HG02885 (cell line): ENCODE measurements around the gene LTBP1.
"Not testable (repeated sequence)": the region's sequence is repeated elsewhere in the genome, so short reads cannot be mapped to it uniquely, and the experiment has no call there.

Source experiments
- ATAC-seq: cut with Tn5 transposase; IDR thresholded peaks from one replicate; pipeline ENCODE4 v1.9.1; 2021; ENCODE audit warnings: mild to moderate bottlenecking; ENCODE audit not compliant: unreplicated experiment, poor library complexity

Gene LTBP1

GRCh38 chr2:33134086-33134771 lies 187.5 kb downstream of the LTBP1 start:
- no peak for ATAC-seq

DNA sequence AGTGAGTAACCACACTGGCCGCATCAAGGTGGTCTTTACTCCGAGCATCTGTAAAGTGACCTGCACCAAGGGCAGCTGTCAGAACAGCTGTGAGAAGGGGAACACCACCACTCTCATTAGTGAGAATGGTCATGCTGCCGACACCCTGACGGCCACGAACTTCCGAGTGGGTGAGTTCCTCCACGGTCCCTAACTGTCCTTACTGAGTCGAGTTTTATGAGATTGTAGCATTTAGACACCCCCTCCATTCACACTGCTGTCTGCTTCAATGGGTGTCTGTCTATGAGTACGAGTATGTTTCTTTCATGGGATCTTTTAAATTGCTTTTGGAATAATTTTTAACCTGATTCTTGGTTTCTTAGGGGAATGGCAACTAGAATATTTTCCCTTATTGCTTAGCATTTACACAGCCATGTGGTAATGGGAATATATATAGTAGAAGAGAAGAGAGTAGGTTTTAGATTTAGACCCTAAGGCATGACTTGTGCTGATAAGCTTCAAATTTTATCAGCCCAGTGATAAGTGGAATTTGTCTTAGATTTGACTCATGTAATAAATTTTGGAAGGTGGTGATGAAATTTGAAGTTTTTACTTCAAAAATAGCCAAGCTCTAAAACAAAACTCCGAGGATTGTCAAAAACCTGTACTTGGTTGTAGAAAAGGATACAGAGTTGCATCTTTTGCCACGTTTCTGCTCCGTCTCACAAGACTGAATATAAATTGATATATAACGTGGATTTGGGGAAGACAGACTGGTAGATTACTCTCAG lies 188.2 kb downstream of the LTBP1 start:
- ATAC-seq: no peak

DNA sequence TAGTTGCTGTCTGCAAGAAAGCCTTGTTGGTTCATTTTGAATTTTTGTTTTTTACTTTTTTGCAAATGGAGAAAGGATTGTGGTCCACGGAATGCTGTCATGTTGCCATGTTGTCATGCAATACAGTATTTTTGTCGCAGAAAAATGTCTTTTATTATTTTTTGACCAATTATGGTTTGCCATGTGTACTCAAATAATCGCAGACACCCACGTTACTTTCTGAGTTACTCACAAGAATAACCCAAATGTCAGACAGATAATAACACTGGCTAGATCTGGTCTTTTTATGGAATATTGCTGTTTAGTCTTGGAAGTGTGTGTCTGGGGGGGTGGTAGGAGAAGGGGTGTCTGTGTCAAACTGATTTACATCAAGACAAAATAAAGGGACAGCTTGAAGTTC lies 188.9 kb downstream of the LTBP1 start:
- ATAC-seq: no peak

GRCh38 chr2:33136056-33136455 lies 189.3 kb downstream of the LTBP1 start:
- no peak for ATAC-seq

DNA sequence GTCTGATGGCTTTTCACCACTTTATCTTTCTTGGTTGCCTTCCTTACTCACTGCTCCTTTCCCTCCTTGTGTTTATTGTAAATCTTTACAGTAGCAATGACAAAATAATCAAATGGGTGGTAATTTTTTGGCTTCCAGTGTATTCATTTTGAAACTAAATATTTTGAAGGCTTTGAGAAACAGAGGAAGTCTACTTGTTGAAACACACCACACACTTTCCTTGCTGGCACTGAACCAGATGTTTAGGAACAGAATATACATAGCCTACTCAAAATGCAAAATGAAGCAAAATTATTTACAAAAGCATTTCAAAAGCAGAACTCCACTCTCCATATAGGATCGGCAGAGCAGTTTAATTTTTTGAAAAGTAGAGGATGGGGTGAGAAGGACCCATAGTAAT lies 189.8 kb downstream of the LTBP1 start:
- ATAC-seq: peak; percentile 41

GRCh38 chr2:33137331-33137730 lies 190.6 kb downstream of the LTBP1 start:
- no peak for ATAC-seq

DNA sequence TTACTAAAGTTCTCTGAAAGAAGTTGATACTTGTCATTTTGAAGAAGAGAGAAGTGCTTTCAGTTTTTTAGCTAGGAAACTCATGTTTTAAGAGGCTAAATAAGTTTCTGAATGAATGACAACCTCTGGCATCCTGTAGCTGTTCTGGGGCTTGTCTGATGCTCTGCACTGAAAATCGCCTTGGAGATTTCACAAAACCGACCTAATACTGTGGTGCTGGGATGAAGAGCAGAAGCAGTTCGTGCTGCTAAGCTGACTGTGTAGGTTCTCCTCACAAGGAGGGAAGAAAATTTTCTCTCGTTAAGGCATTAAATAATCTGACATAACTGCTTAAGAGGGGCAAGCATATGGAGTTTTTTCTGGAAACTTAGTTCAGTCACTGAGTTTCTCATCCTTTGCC lies 193.2 kb downstream of the LTBP1 start:
- no peak for ATAC-seq

DNA sequence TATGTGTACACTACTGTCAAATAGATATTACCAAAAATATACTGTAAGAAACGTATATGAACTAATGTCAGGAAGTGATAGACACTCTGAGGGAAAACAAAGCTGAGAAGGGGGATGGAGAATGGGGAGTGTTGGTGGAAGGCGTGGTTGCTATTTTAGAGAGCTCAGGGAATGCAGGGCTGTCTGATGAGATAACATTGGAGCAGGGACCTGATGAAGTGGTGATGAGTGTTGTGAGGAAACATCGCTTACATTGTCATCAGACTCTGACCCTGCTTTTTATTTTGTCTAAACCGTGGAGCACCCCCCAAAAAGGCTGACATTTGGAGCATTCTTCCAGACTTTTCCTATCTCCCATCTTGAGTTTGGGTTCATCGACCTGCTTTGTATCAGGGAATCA lies 194.7 kb downstream of the LTBP1 start:
- no peak for ATAC-seq

GRCh38 chr2:33142810-33143209 lies 196.1 kb downstream of the LTBP1 start:
- ATAC-seq: no peak

GRCh38 chr2:33144243-33144642 lies 197.5 kb downstream of the LTBP1 start:
- ATAC-seq: no peak

- ATAC-seq: no peak
Measured at GRCh38 chr2:33145459-33145858, 198.7 kb downstream of the LTBP1 start.

DNA sequence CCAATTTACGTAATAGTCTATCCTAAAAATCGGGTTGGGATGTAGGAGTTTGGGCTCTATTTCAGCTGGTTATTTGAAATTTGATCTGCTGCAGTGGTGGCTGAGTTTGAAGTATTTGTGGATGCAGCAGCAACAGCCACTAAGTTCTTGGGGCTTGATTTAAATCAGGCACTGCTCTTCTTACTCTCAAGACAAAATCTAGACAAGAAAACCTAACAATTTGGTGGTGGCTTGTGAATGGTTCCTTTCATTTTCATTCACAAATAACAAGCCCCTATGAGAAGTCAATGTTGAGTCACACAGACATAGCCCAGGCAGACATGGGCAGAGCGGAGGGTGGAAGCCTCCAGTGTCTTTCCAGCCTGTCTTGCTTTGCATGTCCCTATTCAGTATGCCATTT lies 199.3 kb downstream of the LTBP1 start:
- ATAC-seq: no peak

DNA sequence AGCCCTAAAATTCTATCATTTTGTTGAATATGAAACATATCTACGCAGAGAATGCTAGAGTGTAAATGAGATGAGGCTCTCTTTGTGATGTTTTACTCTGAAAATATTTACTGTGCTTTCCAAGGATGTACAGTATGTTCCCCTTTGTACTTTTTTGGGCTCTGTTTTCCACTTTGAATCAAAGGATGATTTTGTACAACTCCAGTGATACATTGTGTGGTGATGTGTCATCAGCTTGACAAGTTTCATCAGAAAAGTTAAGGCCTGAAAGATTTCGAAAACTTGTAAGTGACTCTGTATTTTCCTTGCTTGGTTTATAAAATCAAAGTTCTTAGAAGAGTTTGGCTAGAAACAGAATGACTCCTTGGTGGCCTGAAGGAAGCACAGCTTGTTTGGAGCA lies 206.3 kb downstream of the LTBP1 start:
- ATAC-seq: no peak

DNA sequence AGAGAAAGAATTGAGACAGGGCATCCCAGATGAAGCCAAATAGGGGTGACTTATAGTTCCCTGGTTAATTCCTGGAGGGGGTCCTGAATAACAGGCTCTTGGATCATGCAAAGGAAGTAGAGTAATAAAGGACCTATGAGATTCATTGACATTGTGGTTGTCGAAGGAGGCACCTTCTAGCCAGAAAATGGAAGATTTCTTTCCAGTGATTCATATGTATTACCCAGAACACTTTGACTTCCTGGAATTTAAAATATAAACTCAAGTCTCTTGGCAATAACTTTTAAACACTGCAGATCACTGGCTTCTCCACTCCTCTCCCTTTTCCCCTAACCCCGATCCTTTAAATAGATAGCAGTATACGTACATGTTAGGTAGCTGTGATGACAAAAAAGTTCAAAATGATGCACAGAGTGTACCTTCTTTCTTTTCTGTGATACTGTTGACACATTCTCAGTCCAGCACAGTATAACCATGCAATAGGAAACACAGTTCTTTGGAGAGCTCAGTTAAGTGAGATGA lies 211.8 kb downstream of the LTBP1 start:
- ATAC-seq: no peak

DNA sequence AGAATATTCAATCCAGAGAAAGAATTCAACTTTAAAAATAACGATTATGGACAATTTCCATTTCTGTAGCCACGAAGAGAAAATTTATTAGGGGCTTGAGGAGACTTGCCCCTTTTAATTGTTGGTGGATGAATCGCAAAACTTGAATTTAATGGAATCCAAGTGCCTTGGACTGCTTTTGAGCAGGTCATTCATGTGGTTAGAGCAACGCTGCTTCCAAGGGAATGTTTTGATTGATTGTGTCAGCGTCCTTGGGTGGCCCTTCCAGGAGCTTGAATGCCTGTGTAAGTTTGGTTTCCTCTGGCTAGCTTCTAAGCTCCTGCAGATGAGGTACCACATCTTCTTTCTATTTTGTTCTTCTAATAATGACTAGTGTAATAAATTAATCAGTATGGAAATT lies 213.4 kb downstream of the LTBP1 start:
- ATAC-seq: no peak

GRCh38 chr2:33166287-33166881 lies 219.6 kb downstream of the LTBP1 start:
- ATAC-seq: no peak

DNA sequence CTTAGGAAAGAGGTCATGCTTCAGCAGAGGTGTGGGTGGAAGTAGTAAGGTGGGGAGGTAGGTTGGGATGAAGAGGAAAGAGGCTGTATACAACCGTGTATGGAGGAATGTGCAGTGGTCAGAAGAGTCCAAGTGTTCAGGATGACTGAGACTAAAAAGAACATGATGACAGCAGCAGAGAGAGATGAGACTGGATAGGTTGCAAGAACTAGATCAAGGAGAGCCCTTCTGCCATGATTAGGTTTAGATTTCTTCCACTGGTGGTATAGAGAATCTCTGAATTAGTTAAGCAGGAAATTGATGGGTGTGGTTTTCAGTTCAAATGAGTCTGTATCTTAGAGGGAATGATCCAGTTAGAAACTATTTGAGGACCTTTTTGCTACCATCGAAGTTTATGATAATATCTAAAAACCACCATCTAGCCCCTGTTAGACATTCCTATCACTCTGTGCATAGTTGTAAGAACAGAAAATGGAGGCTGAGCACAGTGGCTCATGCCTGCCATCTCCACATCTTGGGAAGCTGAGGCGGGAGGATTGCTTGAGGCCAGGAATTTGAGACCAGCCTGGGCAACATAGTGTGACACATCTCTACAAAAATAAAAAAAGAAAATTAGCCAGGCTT lies 221.0 kb downstream of the LTBP1 start:
- ATAC-seq: no peak

GRCh38 chr2:33168425-33168824 lies 221.7 kb downstream of the LTBP1 start:
- ATAC-seq: no peak

DNA sequence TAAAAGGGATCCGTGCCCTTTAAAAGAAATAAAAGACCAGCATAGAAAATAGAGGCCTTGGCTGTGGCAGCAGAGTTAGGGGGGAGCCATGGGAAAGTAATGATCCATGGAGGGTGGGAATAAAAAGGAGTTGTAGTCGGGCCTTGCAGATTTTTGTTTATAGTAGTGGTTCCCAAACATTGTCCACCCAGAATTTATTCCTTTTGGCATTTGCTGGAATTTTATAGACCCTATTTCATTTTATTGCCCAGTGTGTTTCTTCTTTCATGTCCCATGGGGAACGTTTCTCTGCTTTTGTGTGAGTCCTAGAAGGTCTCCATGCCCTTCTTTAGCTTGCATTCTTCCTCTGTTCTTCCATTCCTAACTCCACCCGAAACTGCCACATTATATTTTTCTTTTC lies 222.2 kb downstream of the LTBP1 start:
- no peak for ATAC-seq

DNA sequence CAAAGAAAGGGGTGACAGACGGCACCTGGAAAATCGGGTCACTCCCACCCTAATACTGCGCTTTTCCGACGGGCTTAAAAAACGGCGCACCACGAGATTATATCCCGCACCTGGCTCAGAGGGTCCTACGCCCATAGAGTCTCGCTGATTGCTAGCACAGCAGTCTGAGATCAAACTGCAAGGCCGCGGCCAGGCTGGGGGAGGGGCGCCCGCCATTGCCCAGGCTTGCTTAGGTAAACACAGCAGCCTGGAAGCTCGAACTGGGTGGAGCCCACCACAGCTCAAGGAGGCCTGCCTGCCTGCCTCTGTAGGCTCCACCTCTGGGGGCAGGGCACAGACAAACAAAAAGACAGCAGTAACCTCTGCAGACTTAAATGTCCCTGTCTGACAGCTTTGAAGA lies 223.5 kb downstream of the LTBP1 start:
- not testable (repeated sequence) for ATAC-seq

GRCh38 chr2:33177627-33178026 lies 230.9 kb downstream of the LTBP1 start:
- no peak for ATAC-seq
